HG03378 (cell line): Measurements from ENCODE around the gene STAT5A.

ENCODE experiments used
- ATAC-seq: cut with Tn5 transposase; IDR thresholded peaks from one replicate; pipeline ENCODE4 v1.9.1; 2021; ENCODE audit warnings: mild to moderate bottlenecking, moderate library complexity; ENCODE audit not compliant: unreplicated experiment

The STAT5A gene

GRCh38 chr17:42322382-42323267 lies 34.3 kb downstream of the STAT5A start:
- no peak for ATAC-seq

GRCh38 chr17:42323268-42323773 lies 35.0 kb downstream of the STAT5A start:
- ATAC-seq: no peak

GRCh38 chr17:42325026-42325425 lies 36.7 kb downstream of the STAT5A start:
- ATAC-seq: no peak

- no peak for ATAC-seq
Observed at GRCh38 chr17:42329025-42329976, 41.0 kb downstream of the STAT5A start.

- ATAC-seq: no peak
Observed at GRCh38 chr17:42333053-42333452, 44.8 kb downstream of the STAT5A start.

GRCh38 chr17:42334677-42335076 lies 46.4 kb downstream of the STAT5A start:
- no peak for ATAC-seq

GRCh38 chr17:42337442-42337841 lies 49.1 kb downstream of the STAT5A start:
- ATAC-seq: no peak

- no peak for ATAC-seq
Observed at GRCh38 chr17:42338427-42338985, 50.2 kb downstream of the STAT5A start.

- no peak for ATAC-seq
Observed at GRCh38 chr17:42339221-42339620, 50.9 kb downstream of the STAT5A start.

GRCh38 chr17:42340691-42341127 lies 52.4 kb downstream of the STAT5A start:
- ATAC-seq: no peak

- no peak for ATAC-seq
Observed at GRCh38 chr17:42341568-42341967, 53.3 kb downstream of the STAT5A start.

GRCh38 chr17:42342242-42343008 lies 54.1 kb downstream of the STAT5A start:
- ATAC-seq: no peak

GRCh38 chr17:42345396-42346073 lies 57.2 kb downstream of the STAT5A start:
- ATAC-seq: no peak

- ATAC-seq: no peak
Observed at GRCh38 chr17:42346481-42346880, 58.2 kb downstream of the STAT5A start.

- ATAC-seq: no peak
Observed at GRCh38 chr17:42347198-42347597, 58.9 kb downstream of the STAT5A start.

GRCh38 chr17:42347606-42348005 lies 59.3 kb downstream of the STAT5A start:
- no peak for ATAC-seq

GRCh38 chr17:42348104-42348503 lies 59.8 kb downstream of the STAT5A start:
- no peak for ATAC-seq

GRCh38 chr17:42354956-42355843 lies 66.9 kb downstream of the STAT5A start:
- ATAC-seq: no peak

GRCh38 chr17:42358434-42358833 lies 70.1 kb downstream of the STAT5A start:
- ATAC-seq: no peak
